HG03060 (cell line): Measurements from ENCODE around the gene TARDBP.
"Not testable (repeated sequence)": the region's sequence is repeated elsewhere in the genome, so short reads cannot be mapped to it uniquely, and the experiment has no call there.

Source experiments
- ATAC-seq: cut with Tn5 transposase; IDR thresholded peaks from one replicate; pipeline ENCODE4 v1.9.1; 2021; ENCODE audit warnings: low read depth, moderate number of reproducible peaks; ENCODE audit not compliant: unreplicated experiment

Gene TARDBP

DNA sequence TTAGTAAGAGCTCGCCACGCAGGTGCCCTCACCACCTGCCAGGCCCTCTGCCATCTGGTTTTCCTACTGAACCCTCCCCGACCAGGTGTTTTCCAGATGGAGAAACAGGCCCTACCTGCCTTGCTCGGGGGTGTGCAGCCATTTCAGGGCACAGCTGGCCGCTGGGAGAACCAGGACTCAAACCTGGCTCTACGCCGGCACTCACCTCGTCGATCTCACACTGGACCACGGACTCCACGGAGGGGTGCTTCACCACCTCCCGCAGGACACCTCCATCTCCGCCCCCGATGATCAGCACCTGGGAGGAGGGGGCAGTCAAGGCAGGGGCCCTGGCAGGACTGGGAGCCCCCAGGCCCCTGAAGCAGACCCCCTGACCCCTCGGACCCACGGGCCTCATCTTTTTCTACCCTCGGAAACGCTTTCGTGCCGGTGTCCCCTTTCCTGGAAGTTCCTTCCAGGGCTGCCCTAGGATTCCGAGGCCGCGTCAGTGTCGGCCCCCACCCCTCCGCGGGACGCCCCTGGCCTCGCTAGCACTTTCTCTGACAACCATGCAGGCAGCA, 46.2 kb downstream of the TARDBP start:
- no peak for ATAC-seq

GRCh38 chr1:11059155-11059967, 46.9 kb downstream of the TARDBP start:
- ATAC-seq, result no peak

GRCh38 chr1:11059968-11060830, 47.7 kb downstream of the TARDBP start, which contains the start of gene SRM:
TSS of gene SRM (minus strand) at chr1:11060018. CDS start at chr1:11059943, 75 bp downstream.
- peak; percentile 45 for ATAC-seq

GRCh38 chr1:11061652-11062365, 49.4 kb downstream of the TARDBP start:
- ATAC-seq, result no peak

- ATAC-seq, result no peak
Measured at GRCh38 chr1:11062965-11063401, 50.5 kb downstream of the TARDBP start.

DNA sequence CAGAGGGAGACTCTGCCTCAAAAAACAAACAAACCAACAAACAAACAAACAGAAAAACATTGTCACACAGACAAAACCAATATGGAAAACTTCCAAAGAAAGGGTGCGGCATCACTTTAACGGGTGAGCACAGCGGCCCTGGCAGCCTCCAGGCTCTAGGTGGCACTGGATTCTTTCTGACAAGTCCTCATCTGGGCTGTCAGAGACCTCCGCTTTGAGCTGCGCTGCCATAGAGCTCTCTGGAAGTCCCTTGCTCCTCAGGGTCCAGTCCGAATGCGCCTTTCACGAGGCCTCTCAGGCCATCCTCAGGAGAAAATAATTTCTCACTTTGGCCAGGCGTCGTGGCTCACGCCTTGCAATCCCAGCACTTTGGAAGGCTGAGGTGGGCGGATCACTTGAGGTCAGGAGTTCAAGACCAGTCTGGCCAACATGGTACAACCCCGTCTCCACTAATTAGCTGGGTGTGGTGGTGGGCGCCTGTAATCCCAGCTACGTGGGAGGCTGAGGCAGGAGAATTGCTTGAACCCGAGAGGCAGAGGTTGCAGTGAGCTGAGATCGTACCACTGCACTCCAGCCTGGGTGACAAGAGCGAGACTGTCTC, 51.6 kb downstream of the TARDBP start:
- not testable (repeated sequence) for ATAC-seq

DNA sequence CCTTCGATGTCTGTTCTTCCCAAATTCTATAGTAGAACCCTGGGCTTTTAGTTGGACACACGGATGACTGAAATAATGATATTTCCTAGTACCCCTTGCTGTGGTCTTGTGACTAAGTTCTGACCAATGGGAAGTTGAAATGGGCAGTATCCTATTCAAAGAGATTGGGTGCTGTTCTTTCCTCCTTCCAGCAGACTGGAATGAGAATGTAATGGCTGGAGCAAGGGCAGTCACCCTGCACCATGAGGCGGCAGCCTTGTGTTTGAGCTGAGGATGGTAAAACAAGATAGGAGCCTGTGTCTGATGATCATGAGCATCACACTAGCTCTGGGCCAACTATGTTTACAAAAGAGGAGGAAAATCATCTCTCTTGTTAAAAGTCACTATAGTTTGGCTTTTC, 52.5 kb downstream of the TARDBP start:
- ATAC-seq, result no peak

GRCh38 chr1:11065796-11066195, 53.3 kb downstream of the TARDBP start:
- no peak for ATAC-seq

GRCh38 chr1:11067716-11068599, 55.5 kb downstream of the TARDBP start:
- no peak for ATAC-seq

- ATAC-seq, result no peak
Measured at GRCh38 chr1:11068600-11069473, 56.4 kb downstream of the TARDBP start.

DNA sequence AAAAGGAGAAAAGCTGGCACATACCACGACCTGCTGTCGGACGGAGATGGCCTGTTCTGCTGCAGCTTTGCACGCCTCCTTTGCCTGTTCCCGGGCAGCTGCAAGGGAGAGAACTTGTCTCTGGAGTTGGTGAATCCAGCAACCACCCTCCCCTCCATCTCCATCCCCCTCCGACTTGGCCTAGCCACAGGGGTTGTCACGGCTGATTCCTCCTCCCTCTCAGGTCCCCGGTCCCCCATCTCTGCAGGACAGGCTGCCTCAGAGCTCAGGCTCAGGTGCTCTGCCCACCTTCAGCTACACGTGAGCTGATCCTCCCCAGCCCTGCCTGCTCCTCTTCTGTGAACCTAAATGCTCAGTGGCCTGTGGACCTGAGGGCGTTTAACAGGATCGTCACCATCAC, 58.4 kb downstream of the TARDBP start:
- ATAC-seq, result no peak

DNA sequence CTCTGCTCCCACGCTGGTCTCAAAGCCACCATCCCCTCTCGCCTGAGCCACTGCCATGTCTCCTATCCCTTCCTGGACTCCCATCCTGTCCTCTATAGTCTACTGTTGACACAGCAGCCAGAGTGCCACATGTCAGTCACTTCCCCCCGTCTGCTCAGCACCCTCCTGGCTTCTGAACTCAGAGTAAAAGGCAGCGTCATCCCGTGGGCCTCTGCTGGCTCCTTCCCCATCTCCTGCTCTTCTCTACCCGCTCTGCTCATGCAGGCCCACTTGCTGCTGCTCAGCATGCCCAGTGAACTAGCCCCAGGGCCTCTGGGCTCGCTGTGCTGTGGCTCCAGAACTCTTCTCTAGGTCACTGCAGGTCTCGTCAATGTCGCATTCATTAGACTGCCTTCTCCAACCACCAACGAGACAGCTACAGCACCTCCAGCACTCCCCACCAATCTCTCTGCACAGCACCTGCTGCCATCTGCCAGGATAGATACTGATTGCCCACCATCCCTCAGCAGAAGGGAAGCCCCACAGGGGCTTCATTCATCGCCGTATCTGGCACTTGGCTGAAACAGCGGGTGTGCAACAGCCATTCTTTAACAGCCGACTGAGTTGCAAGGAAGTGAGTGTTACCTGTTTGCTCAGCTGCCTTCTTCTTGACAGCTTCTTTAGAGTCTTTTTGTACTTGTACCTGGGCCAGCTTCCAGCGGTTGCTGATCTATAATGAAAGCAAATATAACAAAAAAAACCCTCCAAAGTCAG, 59.2 kb downstream of the TARDBP start:
- ATAC-seq, result no peak

GRCh38 chr1:11072216-11072917, 59.9 kb downstream of the TARDBP start:
- no peak for ATAC-seq

- ATAC-seq, result not testable (repeated sequence)
Measured at GRCh38 chr1:11073398-11073797, 60.9 kb downstream of the TARDBP start.
